ENCODE measurements around the gene MRM1. TPM values are rescaled to one million over a fixed set of nuclear protein-coding genes. Genes with fewer than 3 reads are reported as not detected.

Gene MRM1
- polyA plus RNA-seq, 1 donor (not counting 4 experiments of a cell fraction or from before 2014, with no cell fraction given) = 3.8 TPM

DNA sequence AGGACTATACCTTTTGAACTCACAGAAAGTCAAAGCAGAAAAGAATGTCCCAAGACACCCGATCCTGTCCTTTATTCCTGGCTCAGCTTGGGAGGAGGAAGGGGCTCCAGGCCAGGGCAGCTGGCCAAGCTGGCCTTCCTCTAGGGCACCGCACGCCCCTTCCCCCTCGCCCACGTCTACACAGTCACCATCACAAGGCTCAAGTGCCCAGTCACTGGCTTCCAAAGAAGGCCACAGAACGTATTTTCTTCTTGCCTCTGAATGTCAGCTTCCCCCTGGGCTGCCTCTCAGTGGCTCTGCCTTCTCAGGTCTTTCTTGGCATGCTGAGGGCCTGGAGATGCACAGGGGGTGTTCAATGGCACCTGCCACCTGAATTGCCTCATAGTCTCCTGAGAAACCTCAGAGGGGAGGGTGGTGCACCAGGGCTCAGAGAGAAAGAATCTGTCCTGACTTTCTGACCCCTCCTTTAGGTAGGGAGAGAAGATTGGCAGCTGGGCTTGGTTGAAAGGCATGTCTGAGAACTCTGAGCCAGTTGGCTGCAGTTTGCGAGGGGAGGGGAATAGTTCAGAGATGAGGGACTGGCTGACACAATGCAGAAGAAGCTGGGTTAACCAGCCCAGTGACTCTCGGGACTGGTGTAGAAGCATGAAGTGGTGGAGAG lies 7.6 kb upstream of the MRM1 start:
- Histone ChIP-seq H2AFZ (ENCODE audit: control insufficient read depth, low read length) (no peak overlapping the region), H3K4me2 (ENCODE audit: control insufficient read depth, extremely low read depth, insufficient read depth, low read depth, low read length) (no peak overlapping the region), H3K9me1 (ENCODE audit: control insufficient read depth, extremely low read depth, insufficient read depth, low read length) (no peaks in the 10 kb centered on the region), H3K27me3 (ENCODE audit: control insufficient read depth, extremely low read depth, insufficient read depth, low read length) (no peaks in the 10 kb centered on the region), H3K79me2 (ENCODE audit: control insufficient read depth, insufficient read depth, low read length) (no peaks in the 10 kb centered on the region), H3K9me3 (ENCODE audit: control insufficient read depth, low read depth, low read length) (no peaks in the 10 kb centered on the region), H3K4me3 (ENCODE audit: control insufficient read depth in 2 of 3, extremely low read depth in 1 of 3, insufficient read depth in 2 of 3, low read depth in 1 of 3, low read length in 3 of 3) (no peak overlapping the region), H3K27ac (ENCODE audit: control insufficient read depth, insufficient read depth, low read length) (no peak overlapping the region), H4K20me1 (ENCODE audit: control insufficient read depth, extremely low read depth, insufficient read depth, low read length) (no peaks in the 10 kb centered on the region), H3K9ac (ENCODE audit: control insufficient read depth, extremely low read depth, insufficient read depth, low read length) (no peak overlapping the region), H3K36me3 (ENCODE audit: control insufficient read depth in 2 of 2, extremely low read depth in 1 of 2, insufficient read depth in 2 of 2, low read length in 2 of 2) (peaks cover 1 to 19% of the 10 kb centered on the region in 2 experiments), H3K4me1 (ENCODE audit: control insufficient read depth, extremely low read depth, insufficient read depth, low read length) (peaks cover 10% of the 10 kb centered on the region)
- FAIRE-seq = no peak
- no peak for TF ChIP-seq EZH2 (IDR thresholded peaks at IDR 0.05; ENCODE audit: low read length)
- TF ChIP-seq, protein P1, sequence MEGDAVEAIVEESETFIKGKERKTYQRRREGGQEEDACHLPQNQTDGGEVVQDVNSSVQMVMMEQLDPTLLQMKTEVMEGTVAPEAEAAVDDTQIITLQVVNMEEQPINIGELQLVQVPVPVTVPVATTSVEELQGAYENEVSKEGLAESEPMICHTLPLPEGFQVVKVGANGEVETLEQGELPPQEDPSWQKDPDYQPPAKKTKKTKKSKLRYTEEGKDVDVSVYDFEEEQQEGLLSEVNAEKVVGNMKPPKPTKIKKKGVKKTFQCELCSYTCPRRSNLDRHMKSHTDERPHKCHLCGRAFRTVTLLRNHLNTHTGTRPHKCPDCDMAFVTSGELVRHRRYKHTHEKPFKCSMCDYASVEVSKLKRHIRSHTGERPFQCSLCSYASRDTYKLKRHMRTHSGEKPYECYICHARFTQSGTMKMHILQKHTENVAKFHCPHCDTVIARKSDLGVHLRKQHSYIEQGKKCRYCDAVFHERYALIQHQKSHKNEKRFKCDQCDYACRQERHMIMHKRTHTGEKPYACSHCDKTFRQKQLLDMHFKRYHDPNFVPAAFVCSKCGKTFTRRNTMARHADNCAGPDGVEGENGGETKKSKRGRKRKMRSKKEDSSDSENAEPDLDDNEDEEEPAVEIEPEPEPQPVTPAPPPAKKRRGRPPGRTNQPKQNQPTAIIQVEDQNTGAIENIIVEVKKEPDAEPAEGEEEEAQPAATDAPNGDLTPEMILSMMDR (optimal IDR thresholded peaks at IDR 0.05 in 1 of 3, IDR thresholded peaks at IDR 0.05 in 1 of 3, conservative IDR thresholded peaks at IDR 0.05 in 1 of 3; ENCODE audit: extremely low read depth in 1 of 3, insufficient read depth in 2 of 3, low read length in 3 of 3) = no peak
- dilution Hi-C loops (cut with MboI; ENCODE audit: extremely low pct_ligation_motif_present, low sequenced_read_pairs) = no loop called here
- no peak for DNase-seq (ENCODE audit: low read depth, low spot score)

DNA sequence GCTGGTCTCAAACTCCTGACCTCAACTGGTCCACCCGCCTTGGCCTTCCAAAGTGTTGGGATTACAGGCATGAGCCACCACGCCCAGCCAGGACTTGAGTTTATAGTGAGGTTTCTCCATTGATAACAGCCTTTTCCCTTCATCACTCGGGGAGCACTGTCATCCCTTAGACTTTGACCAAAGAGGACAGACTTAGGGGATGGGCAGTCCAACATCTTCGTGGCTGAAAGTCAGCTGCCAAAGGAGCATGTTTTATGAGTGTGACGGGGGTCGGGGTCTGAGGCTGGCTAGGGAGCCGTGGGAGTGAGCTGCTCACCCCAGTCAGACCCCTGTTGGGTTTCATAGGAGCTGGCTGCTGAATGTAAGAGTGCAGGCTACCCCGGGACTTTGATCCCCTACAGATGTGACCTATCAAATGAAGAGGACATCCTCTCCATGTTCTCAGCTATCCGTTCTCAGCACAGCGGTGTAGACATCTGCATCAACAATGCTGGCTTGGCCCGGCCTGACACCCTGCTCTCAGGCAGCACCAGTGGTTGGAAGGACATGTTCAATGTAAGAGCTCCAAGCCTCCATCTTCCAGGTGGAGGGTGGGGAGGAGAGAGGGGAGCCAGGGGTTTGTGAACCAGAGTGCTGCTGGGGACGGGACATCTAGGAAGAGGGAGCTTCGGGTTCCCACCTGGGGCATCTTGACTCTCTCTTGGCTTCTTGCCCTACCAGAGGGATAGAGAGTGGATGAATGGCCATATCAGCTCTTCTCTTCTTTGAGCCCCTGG lies 6.6 kb upstream of the MRM1 start:
- H3K36me3 ChIP-seq (ENCODE audit: control insufficient read depth in 2 of 2, extremely low read depth in 1 of 2, insufficient read depth in 2 of 2, low read length in 2 of 2) = peaks cover 1 to 13% of the 10 kb centered on the region in 2 experiments
- no peak overlapping the region for H3K4me3 ChIP-seq (ENCODE audit: control insufficient read depth in 2 of 3, extremely low read depth in 1 of 3, insufficient read depth in 2 of 3, low read depth in 1 of 3, low read length in 3 of 3)
- H3K4me1 ChIP-seq (ENCODE audit: control insufficient read depth, extremely low read depth, insufficient read depth, low read length) = peaks cover 10% of the 10 kb centered on the region
- H3K9me3 ChIP-seq (ENCODE audit: control insufficient read depth, low read depth, low read length) = no peaks in the 10 kb centered on the region
- no peak overlapping the region for H3K27ac ChIP-seq (ENCODE audit: control insufficient read depth, insufficient read depth, low read length)
- H3K27me3 ChIP-seq (ENCODE audit: control insufficient read depth, extremely low read depth, insufficient read depth, low read length) = no peaks in the 10 kb centered on the region
- dilution Hi-C loops (cut with MboI; ENCODE audit: extremely low pct_ligation_motif_present, low sequenced_read_pairs) = no loop called here
- no peak for TF ChIP-seq EZH2 (IDR thresholded peaks at IDR 0.05; ENCODE audit: low read length)
- TF ChIP-seq, protein P1 (optimal IDR thresholded peaks at IDR 0.05 in 1 of 3, IDR thresholded peaks at IDR 0.05 in 1 of 3, conservative IDR thresholded peaks at IDR 0.05 in 1 of 3; ENCODE audit: extremely low read depth in 1 of 3, insufficient read depth in 2 of 3, low read length in 3 of 3) = no peak
- no peak overlapping the region for H2AFZ ChIP-seq (ENCODE audit: control insufficient read depth, low read length)
- DNase-seq (ENCODE audit: low read depth, low spot score) = no peak
- H4K20me1 ChIP-seq (ENCODE audit: control insufficient read depth, extremely low read depth, insufficient read depth, low read length) = no peaks in the 10 kb centered on the region
- no peaks in the 10 kb centered on the region for H3K79me2 ChIP-seq (ENCODE audit: control insufficient read depth, insufficient read depth, low read length)
- no peak overlapping the region for H3K9ac ChIP-seq (ENCODE audit: control insufficient read depth, extremely low read depth, insufficient read depth, low read length)
- FAIRE-seq = no peak
- H3K4me2 ChIP-seq (ENCODE audit: control insufficient read depth, extremely low read depth, insufficient read depth, low read depth, low read length) = no peak overlapping the region
- no peaks in the 10 kb centered on the region for H3K9me1 ChIP-seq (ENCODE audit: control insufficient read depth, extremely low read depth, insufficient read depth, low read length)

Data from keratinocyte (primary cell).